GM15510 (cell line): ENCODE measurements around the gene CUEDC2.

Experiments
- POLR2A ChIP-seq: IDR thresholded peaks from 3 replicates; pipeline ENCODE4 v1.6.1; 2011; ENCODE audit warnings: borderline replicate concordance; ENCODE audit not compliant: insufficient read length; ENCODE audit errors: extremely low read depth

CUEDC2 gene

DNA sequence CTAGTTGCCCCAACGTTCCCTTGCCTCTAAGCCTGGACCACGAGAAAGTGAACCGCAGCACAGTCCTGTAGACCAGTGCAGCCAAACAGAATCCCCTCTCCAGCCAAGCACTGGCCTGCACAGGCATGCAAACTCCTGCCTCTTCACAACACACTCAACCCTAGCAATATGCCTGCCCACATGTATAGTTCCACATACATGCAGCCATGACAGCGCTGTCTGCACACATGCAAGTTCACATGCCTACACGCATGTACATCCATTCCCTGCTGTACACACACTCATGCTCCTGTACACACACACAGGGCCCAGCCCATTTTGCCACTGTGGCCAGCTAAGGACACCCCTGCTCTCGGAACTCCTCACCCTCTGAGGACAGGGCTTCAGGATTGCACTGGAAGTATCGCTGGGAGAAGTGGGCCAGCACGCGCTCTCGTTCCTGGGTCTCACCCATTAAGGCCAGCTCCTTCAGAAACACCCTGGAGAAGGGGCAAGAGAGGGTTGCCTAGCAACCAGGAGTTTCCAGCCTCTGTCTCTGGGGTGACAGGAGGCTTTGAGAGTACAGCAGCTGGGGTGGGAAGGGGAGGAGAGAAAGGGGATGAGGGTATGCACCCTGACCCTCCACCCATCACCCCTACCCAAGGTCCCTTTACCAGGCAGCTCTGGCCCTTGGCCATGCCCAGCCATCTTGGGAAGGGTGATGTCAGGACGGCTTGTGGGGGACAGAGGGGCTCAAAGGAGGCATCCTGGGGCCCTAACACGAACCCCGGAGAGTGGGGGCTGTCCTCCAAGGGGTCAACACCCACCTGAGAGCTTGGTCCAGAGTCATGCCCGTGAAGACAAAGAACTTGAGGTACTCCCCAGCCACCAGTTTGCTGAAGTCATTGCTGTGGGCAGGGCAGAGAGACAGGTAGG is 20.8 kb downstream of the CUEDC2 start:
- no peak for TF ChIP-seq POLR2A

DNA sequence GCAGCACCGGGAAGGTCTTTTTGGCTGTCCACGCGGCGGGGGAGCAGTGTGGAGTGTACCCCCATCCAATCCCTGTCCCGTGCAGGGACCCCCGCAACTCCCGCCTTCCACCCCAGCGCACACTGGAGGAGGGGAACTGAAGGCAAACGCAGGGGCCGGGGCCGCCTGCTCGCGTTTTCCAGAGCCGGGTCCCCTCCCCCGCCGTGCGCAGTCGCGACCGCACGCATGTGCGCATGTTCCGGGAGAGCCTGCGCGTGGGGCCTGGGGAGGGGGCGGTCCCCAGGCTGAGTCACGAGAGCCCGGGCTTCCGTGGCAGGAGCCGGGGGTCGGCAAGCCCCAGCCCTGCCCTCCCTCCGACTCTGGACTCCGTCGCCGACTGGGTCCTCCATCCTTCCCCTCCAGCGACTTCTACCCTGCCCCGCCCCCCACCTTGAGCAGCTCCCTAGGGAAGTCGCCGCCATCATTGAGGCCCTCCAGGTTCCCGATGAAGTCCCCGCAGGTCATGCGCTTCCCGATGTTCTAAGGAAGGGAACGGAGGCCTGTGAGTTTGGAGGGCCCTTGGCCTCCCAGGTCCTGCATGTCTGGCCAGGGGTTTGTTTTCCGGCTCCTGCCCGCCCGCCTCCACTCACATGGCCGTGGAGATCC is 21.8 kb downstream of the CUEDC2 start:
- no peak for TF ChIP-seq POLR2A

DNA sequence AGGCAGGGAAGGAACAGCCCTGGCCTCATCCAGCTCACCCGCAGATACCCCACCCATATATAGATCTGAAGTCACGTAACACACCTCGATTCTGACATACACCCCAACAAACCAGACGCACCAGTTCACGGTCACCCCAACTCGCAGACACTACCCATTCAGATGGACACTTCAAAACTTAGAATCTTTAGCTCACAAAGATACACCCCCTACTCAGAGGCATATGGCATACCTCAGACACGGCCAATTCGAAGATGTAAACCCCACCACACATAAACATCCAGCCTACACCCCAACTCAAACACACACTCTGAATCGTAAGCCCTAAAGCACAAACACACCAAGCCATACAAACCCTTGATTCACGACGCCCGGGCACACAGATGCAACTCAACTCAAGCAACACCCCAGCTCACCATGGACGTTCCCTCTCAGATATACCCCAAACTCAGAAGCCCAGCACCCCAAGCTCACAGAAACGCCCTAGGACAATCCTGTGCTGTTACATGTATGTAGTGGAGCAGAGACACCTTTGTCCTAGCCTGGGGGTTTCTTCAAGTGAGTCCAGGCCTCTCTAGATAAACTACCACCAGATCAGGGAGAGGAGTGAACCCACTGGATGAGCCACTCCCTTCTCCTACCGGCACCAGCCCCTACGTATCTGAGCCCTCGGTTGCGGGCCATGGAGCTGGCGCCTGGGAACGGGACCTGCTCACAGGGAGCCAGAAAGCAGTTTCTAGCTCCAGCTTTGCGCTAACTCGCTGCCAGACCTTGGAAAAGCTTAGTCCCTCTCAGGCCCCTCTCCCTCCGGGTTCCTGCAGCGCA is 22.6 kb downstream of the CUEDC2 start:
- TF ChIP-seq POLR2A, result no peak

DNA sequence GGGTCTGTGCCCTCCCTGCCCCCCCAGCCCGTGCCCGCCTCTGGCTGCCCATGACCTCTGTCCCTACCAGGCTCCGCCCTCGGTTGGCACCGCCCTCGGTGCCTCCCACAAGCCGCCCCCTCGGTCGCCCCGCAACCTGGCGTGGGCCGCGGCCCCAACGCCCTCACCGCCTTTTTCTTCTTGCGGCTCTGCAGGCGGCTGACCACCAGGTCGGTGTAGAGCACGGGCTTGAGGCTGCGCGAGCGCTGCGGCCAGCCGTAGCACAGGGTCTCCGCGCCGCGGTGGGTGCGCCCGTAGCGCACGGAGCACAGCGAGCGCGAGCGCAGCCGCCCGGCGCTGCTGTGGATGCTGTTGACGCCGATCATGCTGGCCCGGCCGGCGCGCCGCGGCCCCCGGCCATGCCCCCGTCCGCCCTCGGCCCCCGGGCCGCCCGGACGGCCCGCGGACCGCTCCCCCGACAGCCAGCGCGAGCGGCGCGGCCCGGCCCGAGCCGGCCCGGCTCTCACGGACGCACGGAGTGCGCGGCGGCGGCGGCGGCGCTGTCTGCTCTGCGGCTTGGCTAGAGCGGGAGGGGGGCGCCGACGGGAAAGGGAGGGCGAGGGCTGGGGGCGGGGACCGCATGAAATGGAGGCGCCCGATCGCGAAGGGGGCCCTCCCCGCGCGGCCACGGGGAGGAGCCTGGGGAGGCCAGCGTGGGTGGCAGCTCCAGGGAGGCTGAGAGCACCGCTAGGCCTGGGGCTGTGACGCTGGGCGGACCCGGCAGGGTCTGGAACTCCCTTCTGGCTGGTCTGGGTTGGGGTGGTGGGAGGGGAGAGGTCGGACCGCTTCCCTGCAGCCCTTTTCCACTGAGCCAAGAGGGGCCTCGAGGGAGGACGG is 23.4 kb downstream of the CUEDC2 start:
- no peak for TF ChIP-seq POLR2A

DNA sequence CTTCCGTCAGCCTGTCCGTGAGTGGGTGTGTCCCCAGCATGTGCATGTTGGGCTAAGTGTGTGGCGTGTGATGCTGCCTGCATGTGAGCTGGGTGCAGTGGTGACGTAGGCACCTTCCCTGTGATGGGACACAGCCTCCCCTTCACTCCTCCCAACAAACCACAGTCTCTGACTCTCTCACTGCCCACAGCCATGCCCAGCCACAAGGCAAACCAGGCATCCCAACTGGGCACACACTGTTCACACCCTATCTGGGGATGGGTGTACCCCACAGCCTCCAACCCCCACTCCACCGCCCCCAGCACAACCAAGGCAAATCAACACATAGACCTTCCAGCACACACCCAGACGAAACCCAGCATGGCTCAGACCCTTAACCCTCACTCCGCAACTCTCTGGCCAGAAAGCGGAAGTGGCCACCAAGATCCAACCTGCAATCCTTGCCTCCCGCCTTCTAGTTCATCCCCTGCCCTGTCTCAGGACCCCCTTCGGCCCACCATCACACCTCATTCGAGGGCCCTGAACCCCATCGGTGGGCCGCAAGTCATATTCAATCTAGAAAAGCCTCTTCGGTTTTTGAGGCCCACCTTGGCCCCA is 24.1 kb downstream of the CUEDC2 start:
- TF ChIP-seq POLR2A, result no peak

DNA sequence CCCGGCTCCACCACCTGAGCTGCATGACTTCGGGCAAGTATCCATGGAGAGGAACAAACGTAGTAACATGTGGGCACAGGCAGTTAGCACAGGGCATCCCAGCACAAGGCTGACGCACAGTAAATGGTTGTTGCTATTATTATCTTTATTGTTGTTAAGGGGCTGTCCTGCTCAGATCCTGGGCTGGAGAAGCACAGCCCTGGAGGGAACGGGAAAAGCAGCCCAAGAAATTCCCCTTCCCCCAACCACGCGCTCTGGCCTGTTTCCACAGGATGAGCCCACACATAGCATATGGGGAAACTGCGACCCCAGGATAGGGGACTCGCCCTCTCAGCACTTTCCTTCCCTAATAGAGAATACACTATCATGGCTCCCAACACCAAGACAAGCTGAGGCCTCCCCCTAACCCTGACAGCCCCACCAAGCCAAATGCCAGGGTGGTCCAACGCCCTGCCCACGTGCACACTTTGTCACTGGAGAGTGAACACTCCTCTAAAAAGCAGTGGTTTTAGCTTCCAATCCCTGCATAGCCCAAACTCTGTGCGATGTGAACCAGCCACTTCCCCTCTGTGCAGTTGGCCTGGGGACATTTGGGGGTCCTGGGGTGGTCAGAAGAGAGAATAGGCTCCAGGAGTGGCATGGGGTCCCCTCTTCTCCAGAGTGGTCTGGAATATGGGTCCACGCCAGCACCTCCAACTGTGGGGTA is 24.8 kb downstream of the CUEDC2 start:
- no peak for TF ChIP-seq POLR2A

DNA sequence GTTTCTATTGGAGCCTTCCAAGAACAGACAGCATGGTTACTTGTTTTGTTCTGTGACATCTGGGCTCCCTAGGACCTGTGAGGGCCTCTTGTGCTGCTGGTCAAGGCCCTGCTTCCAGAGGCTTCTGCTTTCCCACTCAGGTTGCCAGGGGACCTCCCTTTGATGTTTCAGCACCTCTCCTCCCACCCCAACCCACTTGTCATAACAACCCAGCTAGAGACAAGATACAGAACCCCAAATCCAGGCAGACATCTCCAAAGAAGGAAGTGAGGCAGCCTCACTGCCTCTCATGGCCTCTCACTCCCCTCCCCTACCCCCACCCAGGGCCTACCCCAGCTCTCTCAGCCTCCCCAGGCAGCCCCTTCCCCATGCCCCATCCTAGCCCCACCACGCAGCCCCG is 25.6 kb downstream of the CUEDC2 start:
- TF ChIP-seq POLR2A, result no peak

DNA sequence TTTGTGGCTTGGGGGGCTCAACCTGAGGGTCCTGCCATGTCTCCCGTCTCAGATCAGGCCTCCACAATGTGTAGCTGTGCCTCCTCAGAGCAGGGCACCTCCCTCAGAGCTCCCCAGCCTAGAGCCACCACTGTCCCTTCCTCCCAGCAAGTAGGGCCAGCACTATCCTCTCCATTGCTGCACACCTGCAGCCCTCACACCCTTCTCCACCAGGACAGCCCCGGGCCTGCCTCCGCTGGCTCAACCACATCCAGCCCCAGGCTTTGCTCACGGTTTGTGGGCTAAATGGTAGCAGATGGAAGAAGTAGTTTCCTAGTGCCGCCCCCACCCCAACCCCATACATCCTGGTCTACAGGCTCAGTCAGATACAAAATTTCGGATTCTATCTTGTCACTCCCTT is 26.7 kb downstream of the CUEDC2 start:
- no peak for TF ChIP-seq POLR2A

DNA sequence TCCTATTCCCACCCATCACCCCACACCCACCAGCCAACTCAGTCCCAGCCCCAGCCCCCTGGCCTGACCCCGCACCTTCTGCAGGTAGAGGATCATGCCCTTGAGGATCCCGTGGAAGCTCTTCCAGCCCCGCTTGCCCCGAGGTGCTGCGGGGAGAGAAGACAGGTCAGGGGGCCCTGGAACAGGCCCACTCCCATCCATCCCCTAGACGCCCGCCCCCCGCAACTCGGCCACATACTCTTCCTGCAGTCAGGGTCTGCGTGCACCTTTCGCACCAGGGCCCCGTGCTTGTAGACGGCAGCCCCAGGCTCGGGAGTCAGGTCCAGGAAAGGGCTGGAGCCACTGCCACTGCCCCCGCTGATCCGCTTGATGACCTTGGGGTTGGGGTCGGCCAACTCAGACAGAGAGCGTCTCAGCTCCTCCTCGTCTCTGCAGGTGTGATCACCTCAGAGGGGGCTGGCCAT is 27.2 kb downstream of the CUEDC2 start:
- TF ChIP-seq POLR2A, result peak; percentile 10

DNA sequence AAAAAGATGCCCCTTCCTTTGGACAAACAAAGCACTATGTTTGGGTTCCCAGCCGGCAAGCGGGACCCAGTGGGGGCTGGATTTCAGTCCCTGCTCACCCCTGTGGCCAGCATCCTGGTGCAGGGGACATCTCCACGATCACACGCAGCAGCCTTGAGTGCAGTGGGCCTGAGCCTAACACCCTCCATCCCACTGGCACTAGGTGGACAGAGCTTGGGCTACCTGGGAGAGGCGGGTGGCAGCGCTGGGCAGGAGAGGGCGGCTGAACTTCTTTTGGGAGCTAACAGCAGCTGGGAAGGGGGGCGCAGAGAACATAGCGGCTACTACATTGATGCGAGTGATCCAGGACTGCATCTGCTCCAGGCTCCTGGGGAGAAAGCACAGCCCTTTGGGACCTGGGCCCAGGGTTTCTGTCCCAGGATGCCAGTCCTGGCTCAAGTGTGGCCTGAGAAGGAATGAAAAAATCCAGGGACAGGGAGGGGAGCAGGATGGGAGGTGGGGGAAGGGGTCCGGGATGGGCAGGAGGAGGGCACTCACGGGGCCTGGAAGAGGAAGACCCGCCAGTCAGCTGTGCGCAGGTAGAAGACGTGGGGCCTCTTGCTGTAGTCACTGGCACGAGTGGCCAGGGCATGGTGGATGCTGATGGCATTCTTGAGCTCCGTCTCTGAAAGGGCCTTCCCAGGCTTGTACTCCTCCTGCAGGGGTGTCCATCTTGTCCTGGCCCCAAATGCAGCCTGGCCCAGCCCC is 27.8 kb downstream of the CUEDC2 start:
- peak; percentile 16 for TF ChIP-seq POLR2A

DNA sequence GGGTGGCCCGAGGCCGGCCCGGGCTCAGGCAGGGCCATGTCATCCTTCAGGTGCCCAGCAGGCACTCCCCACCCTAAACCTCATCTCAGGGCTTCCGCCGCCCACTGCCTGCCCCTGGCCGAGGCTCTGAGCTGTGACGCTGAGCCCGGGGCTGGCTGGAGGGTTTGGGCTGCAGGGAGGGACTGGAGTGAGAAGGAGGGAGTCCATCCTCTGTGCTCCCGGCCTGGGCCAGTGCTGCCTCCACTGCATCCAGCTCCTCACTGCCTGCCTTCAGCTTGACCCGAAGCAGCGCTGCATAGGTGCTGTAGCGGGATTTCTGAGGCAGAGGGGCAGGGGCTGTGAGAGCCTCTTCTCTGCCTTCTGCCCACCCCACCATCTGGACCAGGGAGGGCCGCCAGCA is 29.3 kb downstream of the CUEDC2 start:
- peak; percentile 14 for TF ChIP-seq POLR2A

DNA sequence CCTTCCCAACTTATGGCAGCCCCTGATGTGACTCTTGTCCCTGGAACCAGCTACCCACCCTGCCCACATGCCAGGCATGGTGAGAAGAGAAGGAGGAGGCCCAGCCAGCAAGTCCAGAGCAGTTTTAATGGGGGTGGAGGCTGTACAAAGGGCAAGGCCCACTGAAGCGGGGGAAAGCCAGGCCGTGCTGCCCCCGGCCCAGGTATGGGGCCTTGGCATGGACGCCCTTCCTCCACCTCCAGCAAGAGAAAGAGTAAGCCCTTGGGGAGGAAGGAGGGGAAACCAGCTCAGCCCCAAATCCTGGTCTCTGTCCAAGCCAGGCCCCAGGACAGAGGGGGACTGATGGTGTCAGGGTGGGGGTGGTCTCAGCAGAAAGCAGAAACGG is 29.9 kb downstream of the CUEDC2 start:
- TF ChIP-seq POLR2A, result no peak
